Activated CD4-positive, alpha-beta T cell treated with anti-CD3 and anti-CD28 coated beads for 36 hours (primary cell): ENCODE results near the gene GCHFR. TPM values are rescaled to one million over a fixed set of nuclear protein-coding genes. Genes with fewer than 3 reads are reported as not detected.

Experiments used
- ATAC-seq: fragments of 200-7000 bp; cut with Tn5 transposase; one replicate; pipeline ENCODE4 v1.10.0; 2021; ENCODE audit warnings: mild to moderate bottlenecking, moderate library complexity
- CTCF ChIA-PET: fragments of 350-600 bp; sonication (Branson Sonifier 250); formaldehyde crosslinking; loops from one replicate; lab custom pipeline; 2021; ENCODE audit warnings: antibody characterized with exemption; lab: Charles Lee
- POLR2A ChIA-PET: fragments of 350-600 bp; sonication (Branson Sonifier 250); formaldehyde crosslinking; loops from one replicate; lab custom pipeline; 2021; ENCODE audit warnings: antibody characterized with exemption, inconsistent platforms; lab: Charles Lee
- DNase-seq: peaks from one replicate; pipeline ENCODE4 v3.0.0-alpha.2; 2020
- H3K27ac Mint-ChIP-seq: one replicate; pipeline ENCODE4 v1.8.0; 2021; ENCODE audit warnings: mixed read lengths
- H3K27me3 Mint-ChIP-seq: one replicate; pipeline ENCODE4 v1.8.0; 2021; ENCODE audit warnings: mixed read lengths
- H3K36me3 Mint-ChIP-seq: one replicate; pipeline ENCODE4 v1.8.0; 2021; ENCODE audit warnings: low read depth, mixed read lengths
- H3K4me1 Mint-ChIP-seq: one replicate; pipeline ENCODE4 v1.8.0; 2021; ENCODE audit warnings: mixed read lengths
- H3K4me3 Mint-ChIP-seq: one replicate; pipeline ENCODE4 v1.8.0; 2021; ENCODE audit warnings: mild to moderate bottlenecking, moderate library complexity, mixed read lengths
- H3K9me3 Mint-ChIP-seq: one replicate; pipeline ENCODE4 v1.8.0; 2021; ENCODE audit warnings: low read depth, mixed read lengths
- intact Hi-C, 2 experiments: fragments of 100-400 bp; cut with DNase I in 1 of 2; cut with micrococcal nuclease in 1 of 2; formaldehyde crosslinking; loops; one replicate each; pipeline versions ENCODE4 v1.14.2 to v1.15.1; 2022 to 2024; cut with DNase I, micrococcal nuclease
- total RNA-seq, 2 experiments: library from RNA; stranded (reverse); gene quantifications; one replicate each; pipeline ENCODE4 v1.2.3, GENCODE V29; 2021

Gene GCHFR
- total RNA-seq, 2 experiments from 2014 or later = 32.8 to 41.1 TPM

GRCh38 chr15:40775007-40775406 lies 11.1 kb downstream of the GCHFR start:
- no peak overlapping the region for H3K4me3 Mint-ChIP-seq
- no peak overlapping the region for H3K27ac Mint-ChIP-seq
- no peaks in the 10 kb centered on the region for H3K9me3 Mint-ChIP-seq
- no peaks in the 10 kb centered on the region for H3K27me3 Mint-ChIP-seq
- H3K4me1 Mint-ChIP-seq = peaks cover 12% of the 10 kb centered on the region
- peaks cover 30% of the 10 kb centered on the region for H3K36me3 Mint-ChIP-seq
- CTCF ChIA-PET = no interaction called here
- DNase-seq (no peak), ATAC-seq (no peak)
- intact Hi-C loops = no loop called here
- POLR2A ChIA-PET = no interaction called here

- no peak for DNase-seq
- H3K4me1 Mint-ChIP-seq = peaks cover 9% of the 10 kb centered on the region
- ChIA-PET POLR2A (no interaction called here), CTCF (interaction anchor here (0.5 to 1.2 kb wide), 5 partner anchors 16 to 67 kb away, joined by 3 to 4 read pairs (median 3); no protein-coding TSS in a partner anchor)
- peaks cover 30% of the 10 kb centered on the region for H3K36me3 Mint-ChIP-seq
- H3K9me3 Mint-ChIP-seq = no peaks in the 10 kb centered on the region
- intact Hi-C loops = no loop called here
- H3K4me3 Mint-ChIP-seq = no peak overlapping the region
- H3K27me3 Mint-ChIP-seq = no peaks in the 10 kb centered on the region
- ATAC-seq = no peak
- no peak overlapping the region for H3K27ac Mint-ChIP-seq
Observed at GRCh38 chr15:40775740-40776536, 12.1 kb downstream of the GCHFR start.

- peaks cover 30% of the 10 kb centered on the region for H3K36me3 Mint-ChIP-seq
- ChIA-PET POLR2A (no interaction called here), CTCF (interaction anchor here (0.6 to 1.2 kb wide), 4 partner anchors 16 to 45 kb away, joined by 3 to 4 read pairs (median 3); no protein-coding TSS in a partner anchor)
- H3K4me3 Mint-ChIP-seq = no peak overlapping the region
- DNase-seq (peak; percentile 72), ATAC-seq (peak; percentile 95)
- H3K9me3 Mint-ChIP-seq = no peaks in the 10 kb centered on the region
- no peak overlapping the region for H3K27ac Mint-ChIP-seq
- H3K4me1 Mint-ChIP-seq = peaks cover 9% of the 10 kb centered on the region
- intact Hi-C loops = no loop called here
- no peaks in the 10 kb centered on the region for H3K27me3 Mint-ChIP-seq
Observed at GRCh38 chr15:40776537-40777141, 12.8 kb downstream of the GCHFR start.

- DNase-seq (peak; percentile 90), ATAC-seq (peak; percentile 89)
- intact Hi-C loops = loop anchor here (1.0 to 10.0 kb wide), 7 partner anchors 14 to 264 kb away; partner anchors contain the start of genes C15orf62 (in 1 of the 2) and KNL1 (in 1 of the 2)
- Mint-ChIP-seq H3K27ac (no peak overlapping the region), H3K27me3 (no peaks in the 10 kb centered on the region), H3K36me3 (peaks cover 13% of the 10 kb centered on the region), H3K9me3 (no peaks in the 10 kb centered on the region), H3K4me1 (peaks cover 15% of the 10 kb centered on the region), H3K4me3 (no peak overlapping the region)
- ChIA-PET POLR2A (interaction anchor here (0.5 to 1.1 kb wide), 4 partner anchors 13 to 145 kb away, joined by 3 to 5 read pairs (median 4); partner anchors contain the start of gene C15orf62), CTCF (interaction anchor here (0.5 to 5.2 kb wide), 42 partner anchors 10 to 992 kb away, joined by 3 to 45 read pairs (median 4); partner anchors contain the start of genes C15orf62, GCHFR, MAPKBP1 and RPUSD2)
Observed at GRCh38 chr15:40782609-40783227, 18.9 kb downstream of the GCHFR start.

- no peaks in the 10 kb centered on the region for H3K27me3 Mint-ChIP-seq
- ChIA-PET CTCF (interaction anchor here (0.6 to 5.2 kb wide), 10 partner anchors 10 to 196 kb away, joined by 3 to 45 read pairs (median 4); partner anchors contain the start of genes C15orf62 and VPS18), POLR2A (interaction anchor here (0.6 kb wide), 1 partner anchor 196 kb away, joined by 3 read pairs; no protein-coding TSS in a partner anchor)
- H3K27ac Mint-ChIP-seq = no peak overlapping the region
- peaks cover 5% of the 10 kb centered on the region for H3K36me3 Mint-ChIP-seq
- DNase-seq = no peak
- no peak for ATAC-seq
- no peak overlapping the region for H3K4me3 Mint-ChIP-seq
- intact Hi-C loops = loop anchor here in 1 of 2 experiments (10.0 kb wide), 1 partner anchor 190 kb away; the partner anchor contains the start of gene KNL1
- H3K4me1 Mint-ChIP-seq = peaks cover 24% of the 10 kb centered on the region
- no peaks in the 10 kb centered on the region for H3K9me3 Mint-ChIP-seq
Observed at GRCh38 chr15:40785164-40785563, 21.3 kb downstream of the GCHFR start.

GRCh38 chr15:40785814-40786213 lies 21.9 kb downstream of the GCHFR start:
- POLR2A ChIA-PET = no interaction called here
- Mint-ChIP-seq H3K9me3 (no peaks in the 10 kb centered on the region), H3K27ac (no peak overlapping the region), H3K4me1 (peaks cover 24% of the 10 kb centered on the region), H3K36me3 (peaks cover 5% of the 10 kb centered on the region), H3K27me3 (no peaks in the 10 kb centered on the region), H3K4me3 (no peak overlapping the region)
- CTCF ChIA-PET = interaction anchor here (0.6 to 5.2 kb wide), 7 partner anchors 15 to 108 kb away, joined by 3 to 45 read pairs (median 4); partner anchors contain the start of genes C15orf62 and VPS18
- DNase-seq (no peak), ATAC-seq (no peak)
- intact Hi-C loops = loop anchor here (2.0 to 10.0 kb wide), 3 partner anchors 31 to 191 kb away; partner anchors contain the start of genes KNL1 (in 1 of the 2) and RMDN3 (in 1 of the 2)

- POLR2A ChIA-PET = interaction anchor here (0.8 to 1.0 kb wide), 2 partner anchors 18 to 22 kb away, joined by 3 read pairs; partner anchors contain the start of gene C15orf62
- CTCF ChIA-PET = interaction anchor here (0.5 to 1.5 kb wide), 8 partner anchors 10 to 494 kb away, joined by 3 to 4 read pairs (median 3); partner anchors contain the start of genes DNAJC17 and ZFYVE19
- Mint-ChIP-seq H3K27me3 (no peaks in the 10 kb centered on the region), H3K4me1 (peaks cover 24% of the 10 kb centered on the region), H3K27ac (peak overlapping the region; percentile 29), H3K4me3 (no peak overlapping the region), H3K36me3 (peaks cover 9% of the 10 kb centered on the region), H3K9me3 (no peaks in the 10 kb centered on the region)
- ATAC-seq (peak; percentile 90), DNase-seq (peak; percentile 81)
- intact Hi-C loops = loop anchor here (2.0 to 10.0 kb wide), 3 partner anchors 33 to 193 kb away; partner anchors contain the start of genes KNL1 (in 1 of the 2) and RMDN3 (in 1 of the 2)
Observed at GRCh38 chr15:40787344-40787841, 23.5 kb downstream of the GCHFR start.

- ATAC-seq (peak; percentile 28), DNase-seq (no peak)
- Mint-ChIP-seq H3K4me3 (no peak overlapping the region), H3K9me3 (no peaks in the 10 kb centered on the region), H3K27me3 (no peaks in the 10 kb centered on the region), H3K27ac (peak overlapping the region; percentile 29), H3K4me1 (peaks cover 25% of the 10 kb centered on the region), H3K36me3 (peaks cover 11% of the 10 kb centered on the region)
- POLR2A ChIA-PET = interaction anchor here (0.8 to 1.0 kb wide), 2 partner anchors 18 to 23 kb away, joined by 3 read pairs; partner anchors contain the start of gene C15orf62
- CTCF ChIA-PET = interaction anchor here (0.9 to 1.5 kb wide), 4 partner anchors 9 to 90 kb away, joined by 3 to 4 read pairs (median 3); partner anchors contain the start of genes DNAJC17 and ZFYVE19
- intact Hi-C loops = loop anchor here (2.0 to 10.0 kb wide), 3 partner anchors 33 to 193 kb away; partner anchors contain the start of genes KNL1 (in 1 of the 2) and RMDN3 (in 1 of the 2)
Observed at GRCh38 chr15:40787991-40788390, 24.1 kb downstream of the GCHFR start.

GRCh38 chr15:40789119-40789518 lies 25.3 kb downstream of the GCHFR start:
- Mint-ChIP-seq H3K9me3 (no peaks in the 10 kb centered on the region), H3K36me3 (peaks cover 15% of the 10 kb centered on the region), H3K27ac (no peak overlapping the region), H3K27me3 (no peaks in the 10 kb centered on the region), H3K4me1 (peaks cover 36% of the 10 kb centered on the region), H3K4me3 (no peak overlapping the region)
- POLR2A ChIA-PET = no interaction called here
- ATAC-seq = no peak
- DNase-seq = no peak
- intact Hi-C loops = loop anchor here in 1 of 2 experiments (10.0 kb wide), 1 partner anchor 194 kb away; the partner anchor contains the start of gene KNL1
- CTCF ChIA-PET = interaction anchor here (0.6 to 0.9 kb wide), 3 partner anchors 45 to 389 kb away, joined by 3 to 4 read pairs (median 3); no protein-coding TSS in a partner anchor

- H3K27ac Mint-ChIP-seq = no peak overlapping the region
- no peak for DNase-seq
- no peaks in the 10 kb centered on the region for H3K9me3 Mint-ChIP-seq
- CTCF ChIA-PET = interaction anchor here (0.9 to 1.0 kb wide), 2 partner anchors 22 to 46 kb away, joined by 3 to 5 read pairs; no protein-coding TSS in a partner anchor
- no peak for ATAC-seq
- POLR2A ChIA-PET = no interaction called here
- no peak overlapping the region for H3K4me3 Mint-ChIP-seq
- no peaks in the 10 kb centered on the region for H3K27me3 Mint-ChIP-seq
- intact Hi-C loops = loop anchor here in 1 of 2 experiments (10.0 kb wide), 1 partner anchor 195 kb away; the partner anchor contains the start of gene KNL1
- peaks cover 37% of the 10 kb centered on the region for H3K4me1 Mint-ChIP-seq
- peaks cover 13% of the 10 kb centered on the region for H3K36me3 Mint-ChIP-seq
Observed at GRCh38 chr15:40789999-40790398, 26.1 kb downstream of the GCHFR start.
